ENCODE data around the gene TAS1R3.

Gene TAS1R3

DNA sequence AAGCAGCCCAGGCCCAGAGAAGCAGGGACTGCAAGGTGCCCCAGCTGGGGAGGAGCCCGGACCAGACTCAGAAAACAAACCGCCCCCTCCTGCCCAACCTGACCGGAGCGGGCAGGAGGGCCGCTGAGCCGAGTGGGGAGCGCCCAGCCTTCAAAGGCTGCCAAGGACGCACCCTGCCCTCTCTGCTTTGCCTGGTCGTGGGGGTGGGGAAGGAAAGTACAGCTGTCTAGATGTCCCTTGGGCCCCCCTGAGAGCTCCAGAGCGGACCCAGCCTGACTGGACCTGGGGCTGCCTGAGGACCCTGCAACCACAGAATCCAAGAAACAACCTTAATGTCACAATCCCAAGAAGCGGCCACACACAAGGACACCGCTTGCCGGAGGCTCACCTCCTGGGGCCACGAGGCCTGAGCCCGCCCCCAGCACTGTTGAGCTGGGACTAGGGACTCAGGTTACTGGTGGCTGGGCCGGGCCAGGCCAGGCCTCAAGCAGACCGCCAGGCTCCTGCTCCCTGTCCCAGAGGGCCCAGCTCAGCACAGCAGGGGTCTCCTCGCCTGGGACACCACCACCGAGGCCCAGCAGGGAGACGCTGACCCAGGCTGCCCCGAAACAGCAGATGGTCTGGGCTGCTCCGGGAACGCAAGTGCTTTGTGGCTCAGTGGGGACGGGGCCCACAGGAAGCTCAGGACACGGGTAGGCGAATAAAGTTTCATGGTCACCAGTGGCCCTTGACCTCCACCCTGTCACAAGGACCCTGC is 16.8 kb downstream of the TAS1R3 start:
- no peak for TF ChIP-seq EZH2phosphoT487 (IDR thresholded peaks at IDR 0.05; ENCODE audit: borderline replicate concordance, low read length)
- Histone ChIP-seq H3K9me2 (replicated peaks; ENCODE audit: control insufficient read depth, low read length) (no peaks in the 10 kb centered on the region), H3K27ac (ENCODE audit: low read depth, low read length) (no peak overlapping the region), H3K4me1 (ENCODE audit: control insufficient read depth, low read length) (peaks cover 8% of the 10 kb centered on the region), H3F3A (ENCODE audit: control insufficient read depth, insufficient read depth) (no peaks in the 10 kb centered on the region; the same call in 1 of the 2 replicates), H3K4me2 (ENCODE audit: low read length) (peak overlapping the region; percentile 69), H4K20me1 (ENCODE audit: control insufficient read depth, insufficient read depth, low read depth, low read length) (0 out of 2 replicates have a peak, but pooled peaks cover 4% of the 10 kb centered on the region), H3K4me3 (ENCODE audit: low read length) (peak overlapping the region; percentile 79), H3K27me3 (ENCODE audit: control insufficient read depth, low read length) (0 out of 2 replicates have a peak, but pooled peaks cover under 1% of the 10 kb centered on the region), H3K36me3 (ENCODE audit: control insufficient read depth, low read length) (no peaks in the 10 kb centered on the region), H3K79me2 (ENCODE audit: control insufficient read depth, low read length) (peaks cover 56% of the 10 kb centered on the region), H3K9me3 (ENCODE audit: control insufficient read depth, insufficient read depth, low read length) (no peaks in the 10 kb centered on the region)

DNA sequence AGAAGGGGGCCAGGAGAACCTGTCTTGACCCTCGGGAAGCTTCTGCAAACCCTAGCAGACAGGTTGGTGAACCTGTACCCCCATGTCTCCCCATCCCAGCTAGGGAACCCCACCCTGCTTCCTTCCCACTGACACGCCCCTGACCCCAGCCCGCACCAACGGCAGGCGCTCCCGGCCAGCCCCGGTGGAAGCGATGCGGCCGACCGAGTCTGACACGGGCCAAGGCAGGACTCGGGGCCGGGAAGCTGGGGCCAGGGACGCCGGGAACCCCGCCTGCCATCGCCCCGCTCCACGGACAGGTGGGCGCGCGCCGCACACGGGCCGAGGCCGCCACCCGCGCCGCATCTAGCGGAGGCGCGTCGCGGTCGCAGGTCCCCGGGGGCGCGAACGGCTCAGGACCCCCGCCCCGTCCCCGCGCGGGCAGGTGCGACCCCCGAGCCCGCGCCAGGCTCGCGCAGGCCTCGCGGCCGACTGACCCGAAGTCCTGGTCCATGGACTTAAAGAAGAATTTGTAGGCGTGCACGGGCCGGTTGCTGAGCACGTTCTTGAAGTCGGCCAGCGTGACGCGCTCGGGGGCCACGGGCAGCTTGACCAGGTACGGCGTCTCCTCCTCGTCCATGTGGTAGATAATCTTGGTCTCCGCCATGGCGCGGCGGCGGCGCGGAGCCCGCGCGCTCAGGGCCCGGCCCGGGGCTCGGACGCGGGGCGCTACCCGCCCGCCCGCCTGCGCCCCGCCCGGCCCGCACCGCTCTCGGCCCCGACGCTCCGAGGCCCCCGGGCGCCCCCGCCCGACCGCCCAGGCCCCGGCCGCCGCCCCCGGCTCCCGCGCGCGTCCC is 17.6 kb downstream of the TAS1R3 start:
- Histone ChIP-seq H3F3A (ENCODE audit: control insufficient read depth, insufficient read depth) (no peaks in the 10 kb centered on the region; the same call in 1 of the 2 replicates), H3K4me3 (ENCODE audit: low read length) (peak overlapping the region; percentile 79), H3K9me3 (ENCODE audit: control insufficient read depth, insufficient read depth, low read length) (no peaks in the 10 kb centered on the region), H3K36me3 (ENCODE audit: control insufficient read depth, low read length) (no peaks in the 10 kb centered on the region), H4K20me1 (ENCODE audit: control insufficient read depth, insufficient read depth, low read depth, low read length) (0 out of 2 replicates have a peak, but pooled peaks cover 4% of the 10 kb centered on the region), H3K4me1 (ENCODE audit: control insufficient read depth, low read length) (peaks cover 8% of the 10 kb centered on the region), H3K27me3 (ENCODE audit: control insufficient read depth, low read length) (peaks cover 8% of the 10 kb centered on the region; the same call in 1 of the 2 replicates), H3K27ac (ENCODE audit: low read depth, low read length) (no peak overlapping the region), H3K79me2 (ENCODE audit: control insufficient read depth, low read length) (peaks cover 51% of the 10 kb centered on the region), H3K9me2 (replicated peaks; ENCODE audit: control insufficient read depth, low read length) (no peaks in the 10 kb centered on the region), H3K4me2 (ENCODE audit: low read length) (peak overlapping the region; percentile 69)
- no peak for TF ChIP-seq EZH2phosphoT487 (IDR thresholded peaks at IDR 0.05; ENCODE audit: borderline replicate concordance, low read length)
- TF ChIP-seq, protein P1, sequence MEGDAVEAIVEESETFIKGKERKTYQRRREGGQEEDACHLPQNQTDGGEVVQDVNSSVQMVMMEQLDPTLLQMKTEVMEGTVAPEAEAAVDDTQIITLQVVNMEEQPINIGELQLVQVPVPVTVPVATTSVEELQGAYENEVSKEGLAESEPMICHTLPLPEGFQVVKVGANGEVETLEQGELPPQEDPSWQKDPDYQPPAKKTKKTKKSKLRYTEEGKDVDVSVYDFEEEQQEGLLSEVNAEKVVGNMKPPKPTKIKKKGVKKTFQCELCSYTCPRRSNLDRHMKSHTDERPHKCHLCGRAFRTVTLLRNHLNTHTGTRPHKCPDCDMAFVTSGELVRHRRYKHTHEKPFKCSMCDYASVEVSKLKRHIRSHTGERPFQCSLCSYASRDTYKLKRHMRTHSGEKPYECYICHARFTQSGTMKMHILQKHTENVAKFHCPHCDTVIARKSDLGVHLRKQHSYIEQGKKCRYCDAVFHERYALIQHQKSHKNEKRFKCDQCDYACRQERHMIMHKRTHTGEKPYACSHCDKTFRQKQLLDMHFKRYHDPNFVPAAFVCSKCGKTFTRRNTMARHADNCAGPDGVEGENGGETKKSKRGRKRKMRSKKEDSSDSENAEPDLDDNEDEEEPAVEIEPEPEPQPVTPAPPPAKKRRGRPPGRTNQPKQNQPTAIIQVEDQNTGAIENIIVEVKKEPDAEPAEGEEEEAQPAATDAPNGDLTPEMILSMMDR (IDR thresholded peaks at IDR 0.05; ENCODE audit: low read depth, low read length, poor library complexity, severe bottlenecking), result no peak

DNA sequence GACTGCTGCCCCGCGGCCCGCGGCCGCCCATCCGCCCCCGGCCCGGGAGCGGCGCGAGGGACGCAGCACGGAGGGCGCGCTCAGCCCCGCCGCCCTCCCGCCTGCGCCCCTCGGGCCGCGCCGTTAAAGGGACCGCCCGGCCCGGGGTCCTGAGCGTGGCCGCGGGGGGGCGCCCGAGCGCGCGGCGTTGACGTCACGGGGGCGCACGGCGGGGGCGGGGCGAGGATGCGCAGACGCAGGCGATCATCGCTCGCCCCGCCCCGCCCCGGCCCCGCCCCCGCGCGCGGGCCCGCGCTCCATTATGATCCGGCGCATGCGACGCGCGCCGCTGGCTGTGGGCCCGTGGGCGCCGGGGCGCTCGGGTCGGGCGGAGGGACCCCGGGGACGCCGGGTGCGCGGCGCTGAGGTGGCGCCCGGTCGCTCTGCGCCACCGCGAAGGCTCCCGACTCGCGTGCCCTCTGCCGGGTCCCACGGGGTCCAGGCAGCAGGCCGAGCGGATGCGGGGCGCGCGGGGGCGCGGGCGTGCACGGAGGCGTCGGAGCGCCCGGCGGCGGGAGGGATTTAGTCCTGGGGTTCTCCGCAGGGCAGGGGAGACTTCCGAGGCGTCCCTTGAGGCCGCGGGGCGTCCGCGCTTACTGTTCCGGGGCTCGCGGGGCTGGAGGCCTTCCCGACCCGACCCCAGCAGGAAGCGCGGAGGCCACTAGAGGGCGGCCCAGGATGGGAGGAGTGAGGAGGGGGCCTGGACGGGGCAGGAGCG is 18.4 kb downstream of the TAS1R3 start, which contains the start of gene DVL1:
TSS of gene DVL1 (minus strand) at position 163 of the 757 bp plus-strand sequence. CDS start 353 bp downstream, outside the sequence.
- Histone ChIP-seq H3K27ac (ENCODE audit: low read depth, low read length) (peak within 1 kb of the TSS; percentile 68), H3K4me3 (ENCODE audit: low read length) (peak within 1 kb of the TSS; percentile 87), H3K79me2 (ENCODE audit: control insufficient read depth, low read length) (peaks cover 44% of the 10 kb centered on the region), H4K20me1 (ENCODE audit: control insufficient read depth, insufficient read depth, low read depth, low read length) (0 out of 2 replicates have a peak, but pooled peaks cover 4% of the 10 kb centered on the region), H3K27me3 (ENCODE audit: control insufficient read depth, low read length) (peaks cover 13% of the 10 kb centered on the region), H3K4me1 (ENCODE audit: control insufficient read depth, low read length) (peaks cover 8% of the 10 kb centered on the region), H3F3A (ENCODE audit: control insufficient read depth, insufficient read depth) (no peaks in the 10 kb centered on the region; the same call in 1 of the 2 replicates), H3K9me2 (replicated peaks; ENCODE audit: control insufficient read depth, low read length) (no peaks in the 10 kb centered on the region), H3K36me3 (ENCODE audit: control insufficient read depth, low read length) (no peaks in the 10 kb centered on the region), H3K9me3 (ENCODE audit: control insufficient read depth, insufficient read depth, low read length) (no peaks in the 10 kb centered on the region), H3K4me2 (ENCODE audit: low read length) (peak within 1 kb of the TSS; percentile 71)
- TF ChIP-seq, protein P1 (IDR thresholded peaks at IDR 0.05; ENCODE audit: low read depth, low read length, poor library complexity, severe bottlenecking), result peak; percentile 49
- no peak for TF ChIP-seq EZH2phosphoT487 (IDR thresholded peaks at IDR 0.05; ENCODE audit: borderline replicate concordance, low read length)

Measured in DOHH2 (cell line).